HG03469 (cell line): ENCODE results near the gene ZFP36L1.
"Not testable (repeated sequence)": the region's sequence is repeated elsewhere in the genome, so short reads cannot be mapped to it uniquely, and the experiment has no call there.

ENCODE experiments used
- ATAC-seq: cut with Tn5 transposase; IDR thresholded peaks from one replicate; pipeline ENCODE4 v1.9.1; 2021; ENCODE audit warnings: mild to moderate bottlenecking, moderate library complexity, moderate number of reproducible peaks; ENCODE audit not compliant: unreplicated experiment

The ZFP36L1 gene

DNA sequence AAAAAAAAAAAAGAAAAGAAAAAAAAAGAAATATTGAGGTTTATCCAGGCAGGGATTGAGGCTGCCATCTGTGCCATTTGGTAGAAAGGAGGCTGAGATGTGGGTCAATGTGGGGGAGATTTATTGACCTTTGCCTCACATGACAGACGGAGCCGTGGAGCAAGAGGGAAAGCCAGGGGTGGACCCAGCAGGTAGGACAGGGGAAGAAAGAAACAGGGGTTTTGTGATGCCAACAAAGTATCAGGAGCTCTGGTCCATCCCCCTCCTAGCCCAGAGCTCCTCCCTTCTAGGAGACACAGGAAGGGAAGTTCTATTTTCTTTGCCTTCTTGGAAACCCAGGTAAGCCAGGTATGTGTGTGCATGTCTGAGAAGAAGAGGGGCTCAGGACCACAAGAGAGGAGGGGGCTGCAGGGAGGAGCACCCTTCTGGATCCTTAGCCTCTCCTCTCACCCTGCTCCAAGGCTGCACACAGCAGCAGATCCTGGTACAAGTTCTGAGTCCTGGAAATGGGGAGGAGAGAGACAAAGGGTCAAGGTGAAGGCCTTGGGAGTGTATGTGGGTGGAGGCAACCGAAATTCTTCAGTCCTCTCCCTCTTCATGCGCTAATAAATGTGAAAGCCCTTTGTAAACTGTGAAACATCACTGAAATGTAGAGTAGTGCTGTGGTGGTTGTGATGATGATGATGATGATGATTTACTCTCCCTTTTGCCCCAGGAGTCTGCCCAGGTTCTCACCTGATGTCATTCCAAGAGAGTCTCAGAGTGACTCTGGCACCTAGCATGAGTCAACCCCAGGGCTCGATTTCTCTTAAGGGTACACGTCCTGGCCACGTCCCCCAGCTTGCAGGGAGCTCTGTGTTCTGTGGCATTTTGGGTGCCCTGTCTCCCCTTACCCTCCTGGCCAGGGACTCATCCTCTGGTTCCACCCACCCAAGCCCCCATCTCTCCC, 26.3 kb downstream of the ZFP36L1 start:
- ATAC-seq: no peak

DNA sequence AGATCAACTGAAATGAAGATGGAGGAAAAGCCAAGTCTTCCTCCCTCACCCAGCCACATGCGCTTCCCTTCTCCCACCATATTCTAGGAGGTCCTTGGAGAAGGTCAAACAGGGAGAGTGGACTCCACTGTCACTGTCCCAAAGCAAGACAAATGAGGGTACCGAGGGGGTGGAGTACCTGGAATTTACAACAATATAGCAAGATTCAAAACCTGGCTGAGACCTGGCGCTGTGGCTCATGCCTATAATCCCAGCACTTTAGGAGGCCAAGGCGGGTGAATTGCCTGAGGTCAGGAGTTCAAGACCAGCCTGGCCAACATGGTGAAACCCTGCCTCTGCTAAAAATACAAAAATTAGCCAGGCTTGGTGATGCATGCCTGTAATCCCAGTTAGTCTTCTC, 29.0 kb downstream of the ZFP36L1 start:
- ATAC-seq: not testable (repeated sequence)

DNA sequence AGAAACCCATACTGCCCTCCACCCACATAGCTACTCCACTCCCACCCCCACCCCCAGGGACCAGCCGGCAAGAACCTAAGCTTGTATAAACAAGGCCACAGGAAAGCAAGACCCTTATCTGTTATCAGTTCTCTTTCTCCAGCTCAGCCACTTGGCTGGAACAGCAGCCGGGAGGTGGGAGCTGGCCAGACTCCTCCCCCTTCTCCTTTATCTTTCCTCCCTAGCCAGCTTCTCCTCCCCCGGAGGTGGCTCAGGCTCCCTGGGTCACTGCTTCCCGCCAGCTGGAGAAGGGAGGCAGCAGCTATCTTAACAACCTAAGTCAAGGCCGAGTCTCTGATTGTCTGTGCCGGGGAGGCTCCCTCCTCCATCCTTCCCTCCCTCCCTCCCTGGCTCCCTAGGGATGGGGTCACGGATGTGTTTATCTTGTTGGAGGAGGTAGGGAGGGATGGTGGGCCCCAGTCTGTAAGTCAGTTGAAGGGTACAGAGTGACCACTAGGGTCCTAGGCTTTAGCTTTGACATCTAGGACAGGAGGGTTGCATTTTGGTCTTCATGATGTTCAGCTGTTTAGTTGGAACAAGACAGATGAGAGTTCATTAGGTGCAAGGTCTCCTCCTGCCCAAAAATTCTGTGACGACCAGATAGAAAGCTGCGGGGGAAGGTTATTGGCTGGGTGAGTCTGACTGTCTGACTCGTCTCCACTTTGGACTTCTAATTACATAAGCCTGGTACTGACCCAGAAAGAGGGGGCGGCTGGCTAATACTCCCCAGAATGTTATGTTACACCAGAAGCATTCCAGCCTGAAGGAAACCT, 29.7 kb downstream of the ZFP36L1 start:
- no peak for ATAC-seq

DNA sequence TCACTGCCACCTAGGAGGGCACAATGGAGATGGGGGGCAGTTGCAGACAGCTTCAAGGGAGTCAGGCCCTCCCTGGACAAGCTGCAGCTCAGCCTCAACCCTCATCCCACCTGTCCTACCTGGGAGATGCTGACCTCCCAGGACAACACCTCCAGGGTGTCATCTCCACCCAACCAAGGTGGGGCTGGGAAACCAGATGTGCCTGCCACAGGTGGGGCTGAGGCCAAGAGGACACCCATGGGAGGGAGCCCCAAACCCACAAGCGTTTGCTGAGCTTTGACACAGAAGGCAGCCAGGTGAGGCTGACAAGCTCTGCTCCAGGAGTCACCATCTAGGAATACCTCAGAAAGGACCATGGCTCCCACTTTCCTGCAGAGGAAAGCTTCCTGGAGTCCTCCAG, 31.5 kb downstream of the ZFP36L1 start:
- no peak for ATAC-seq

DNA sequence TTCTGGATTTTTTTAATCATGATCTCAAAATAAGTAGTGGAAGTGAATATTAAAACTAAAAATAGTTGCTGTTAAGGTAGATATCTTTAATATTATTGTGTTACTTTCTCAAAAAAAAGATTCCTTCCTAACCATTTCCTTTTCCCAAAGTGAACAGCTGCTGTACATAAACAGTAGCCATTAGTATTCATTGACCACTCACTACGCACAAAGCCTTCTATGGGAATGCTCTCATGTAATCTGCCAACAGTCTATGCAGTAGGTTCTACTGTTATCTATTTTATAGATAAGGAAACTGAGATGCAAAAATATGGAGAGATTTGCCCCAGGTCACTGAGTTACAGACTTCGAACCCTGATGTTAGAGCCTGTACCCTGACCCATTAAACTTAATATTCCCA, 32.1 kb downstream of the ZFP36L1 start:
- ATAC-seq: no peak

DNA sequence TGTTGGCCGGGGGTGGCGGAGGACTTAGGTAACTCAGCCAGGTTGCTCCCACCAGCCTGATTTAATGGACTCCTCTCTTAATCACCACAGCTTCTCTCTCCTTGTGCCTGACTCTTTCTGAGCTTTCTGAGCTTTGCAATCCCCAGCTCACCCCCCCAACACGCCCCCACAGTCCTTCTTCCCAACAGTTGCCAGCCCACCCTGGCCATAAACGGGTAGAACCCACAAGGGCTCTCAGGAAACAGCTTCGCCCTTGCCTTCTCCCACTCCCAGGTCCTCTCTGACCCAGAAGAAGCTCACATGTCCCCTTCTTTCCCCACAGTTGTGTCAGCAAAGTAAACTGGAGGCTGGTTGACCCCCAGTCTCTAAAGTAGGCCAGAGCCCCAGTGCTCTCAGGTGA, 32.9 kb downstream of the ZFP36L1 start:
- ATAC-seq: no peak

DNA sequence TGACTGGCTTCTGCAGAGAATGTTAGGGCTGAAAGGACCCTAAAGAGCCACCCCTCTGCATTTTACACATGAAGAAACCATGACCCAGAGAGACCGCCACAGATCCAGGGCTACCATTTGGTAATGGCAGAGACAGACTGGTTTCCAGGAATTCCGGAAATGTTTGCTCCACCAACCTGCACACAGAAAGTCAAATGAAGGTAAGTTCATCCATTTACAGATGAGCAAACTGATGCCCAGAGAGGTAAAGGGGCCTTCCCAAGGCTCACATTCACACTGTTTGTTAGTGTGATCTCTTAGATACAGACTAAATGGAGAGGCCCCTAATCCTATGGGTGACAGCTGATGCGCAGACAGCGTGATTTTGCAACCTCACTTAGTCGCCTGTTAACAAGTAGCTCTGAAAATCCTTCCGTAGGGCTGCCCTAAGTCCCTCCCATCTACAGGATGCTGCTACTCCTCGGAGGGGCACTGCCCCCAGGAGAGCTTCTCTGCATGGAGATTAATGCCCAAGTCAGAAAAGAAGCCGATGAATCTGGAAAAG, 33.8 kb downstream of the ZFP36L1 start:
- ATAC-seq: no peak

DNA sequence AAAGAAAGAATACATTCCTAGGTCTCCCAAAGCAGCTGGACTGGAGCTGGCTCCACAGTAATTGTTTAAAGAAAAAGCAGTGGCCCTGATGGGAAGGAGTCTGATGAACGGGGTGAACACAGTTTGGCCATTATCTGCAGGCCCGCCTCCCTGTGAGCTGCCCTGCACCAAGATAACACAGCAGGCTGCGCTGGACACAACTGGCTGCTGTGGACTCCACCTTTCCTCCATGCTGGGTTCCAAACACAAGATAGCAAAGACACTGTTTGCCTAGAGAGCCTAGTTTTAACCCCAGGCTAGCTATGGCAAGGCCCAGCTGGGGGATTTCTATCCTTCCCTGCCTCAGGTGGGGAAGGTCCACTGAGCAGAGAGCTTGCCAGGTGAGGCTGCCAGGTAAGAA, 34.6 kb downstream of the ZFP36L1 start:
- no peak for ATAC-seq

DNA sequence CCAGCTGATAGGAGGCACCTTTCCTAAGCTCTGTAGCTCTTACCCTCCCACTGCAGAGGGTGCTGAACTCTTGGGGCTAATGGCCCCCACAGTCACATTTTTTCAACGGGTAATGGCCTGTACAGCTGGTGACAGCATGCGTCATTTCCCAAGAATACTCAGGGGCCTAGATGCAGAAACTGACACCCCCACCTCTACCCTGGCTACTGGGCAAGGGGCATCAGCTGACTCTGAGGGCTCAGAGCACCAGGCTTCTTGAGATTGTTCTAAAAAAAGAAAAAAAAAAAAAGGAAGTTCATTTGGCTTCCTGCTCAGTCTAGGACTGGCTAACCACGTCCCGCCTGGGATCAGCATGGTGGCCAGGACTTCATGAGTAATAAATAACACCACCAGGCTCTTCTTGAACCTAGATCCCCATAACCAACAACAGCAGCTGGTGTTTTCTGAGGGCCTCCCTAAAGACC, 35.2 kb downstream of the ZFP36L1 start:
- no peak for ATAC-seq

DNA sequence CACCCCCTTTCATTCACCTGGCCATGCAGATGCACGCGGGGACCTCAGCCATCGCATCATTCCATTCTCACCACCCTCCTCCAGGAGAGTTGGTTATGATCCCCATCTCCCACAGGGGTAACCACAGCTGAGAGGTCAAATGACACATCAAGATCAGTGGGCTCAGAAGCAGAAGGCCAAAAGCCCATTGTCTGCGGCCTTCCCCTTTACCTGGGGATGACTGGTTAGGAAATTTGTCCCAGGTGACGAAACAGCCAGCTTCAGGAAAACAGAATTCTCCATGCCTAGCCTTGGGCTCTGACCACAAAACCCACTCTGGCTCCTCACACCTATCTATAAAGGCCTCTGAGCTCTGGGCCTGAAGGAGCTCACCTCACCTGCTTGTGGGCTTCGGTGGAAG, 36.1 kb downstream of the ZFP36L1 start:
- no peak for ATAC-seq

DNA sequence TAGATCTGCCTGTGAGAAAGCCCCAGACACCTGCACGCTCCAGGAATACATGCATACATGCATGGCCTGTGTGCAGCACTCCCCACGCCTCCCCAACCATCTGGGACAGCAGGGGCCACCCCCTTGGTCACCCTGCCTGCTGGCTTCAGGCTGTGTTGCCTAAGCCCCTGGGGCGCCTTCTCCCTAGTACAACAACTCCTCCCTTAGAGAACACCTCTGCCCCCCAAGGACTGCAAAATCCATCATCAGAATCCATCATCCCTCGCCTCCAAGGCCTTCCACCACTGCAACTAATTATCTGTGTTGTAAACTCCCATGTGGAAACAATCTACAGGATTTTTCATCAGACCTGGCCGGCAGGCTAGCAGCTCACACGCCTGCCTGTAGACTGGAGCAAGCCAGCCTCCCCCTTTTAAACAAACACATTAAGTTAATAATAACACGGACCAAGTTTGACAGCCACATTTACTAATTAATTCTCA, 36.8 kb downstream of the ZFP36L1 start:
- ATAC-seq: no peak

DNA sequence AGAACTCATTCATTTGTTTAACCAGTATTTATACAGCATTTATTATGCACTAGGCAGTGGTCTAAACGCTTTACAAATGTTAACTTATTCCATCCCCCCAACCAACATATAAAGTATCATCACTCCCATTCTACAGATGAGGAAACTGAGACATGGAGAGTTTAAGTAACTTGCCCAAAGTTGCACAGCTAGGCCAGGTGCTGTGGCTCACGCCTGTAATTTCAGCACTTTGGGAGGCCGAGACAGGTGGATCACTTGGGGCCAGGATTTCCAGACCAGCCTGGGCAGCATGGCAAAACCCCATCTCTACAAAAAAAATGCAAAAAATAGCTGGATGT, 37.9 kb downstream of the ZFP36L1 start:
- ATAC-seq: no peak

DNA sequence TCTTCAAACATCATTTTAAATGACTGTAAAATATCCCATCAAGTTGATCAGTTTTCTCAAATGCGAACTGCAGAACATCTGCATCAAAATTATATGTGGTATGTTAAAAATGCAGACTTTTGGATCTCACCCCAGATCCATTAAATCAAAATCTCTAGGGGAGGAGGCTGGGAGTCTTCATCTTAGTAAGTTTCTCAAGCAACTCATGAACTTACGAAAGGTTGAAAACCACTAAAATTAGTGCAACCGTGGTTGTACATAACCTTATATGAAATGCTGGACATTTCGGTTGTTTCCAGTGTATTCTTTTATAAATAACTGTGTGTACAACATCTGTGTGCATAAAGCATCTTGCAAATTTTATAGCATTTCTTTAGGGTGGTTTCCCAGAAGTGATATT, 39.2 kb downstream of the ZFP36L1 start:
- no peak for ATAC-seq

DNA sequence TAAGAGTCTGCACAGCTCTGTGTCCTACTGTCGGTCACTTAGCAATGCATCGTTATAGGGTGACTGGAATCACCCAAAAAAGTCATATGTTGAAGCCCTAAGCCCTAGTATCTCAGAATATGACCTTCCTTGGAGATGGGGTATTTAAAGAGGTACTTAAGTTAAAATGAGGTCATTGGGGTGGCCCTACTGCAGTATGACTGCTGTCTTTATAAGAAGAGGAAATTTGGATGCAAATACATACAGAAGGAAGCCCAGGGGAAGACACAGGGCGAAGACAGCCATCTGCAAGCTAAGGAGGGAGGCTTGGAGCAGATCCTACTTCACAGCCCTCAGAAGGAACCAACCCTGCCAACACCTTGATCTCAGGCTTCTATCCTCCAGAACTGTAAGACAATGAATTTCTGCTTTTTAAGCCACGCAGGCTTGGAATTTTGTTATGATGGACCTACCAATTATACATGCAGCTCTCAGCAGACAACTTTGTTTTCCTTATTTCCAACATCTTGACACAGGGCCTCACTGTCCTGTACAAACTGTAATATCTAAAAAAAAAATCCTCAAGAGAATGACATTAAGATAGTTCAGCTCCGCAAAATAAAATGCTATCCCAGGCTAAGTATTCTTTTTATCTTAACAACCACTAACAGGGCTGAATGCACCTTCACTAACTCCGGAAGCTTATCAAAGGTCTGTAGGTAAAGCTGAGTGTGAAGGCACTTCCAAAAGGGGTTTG, 40.4 kb downstream of the ZFP36L1 start:
- ATAC-seq: no peak

DNA sequence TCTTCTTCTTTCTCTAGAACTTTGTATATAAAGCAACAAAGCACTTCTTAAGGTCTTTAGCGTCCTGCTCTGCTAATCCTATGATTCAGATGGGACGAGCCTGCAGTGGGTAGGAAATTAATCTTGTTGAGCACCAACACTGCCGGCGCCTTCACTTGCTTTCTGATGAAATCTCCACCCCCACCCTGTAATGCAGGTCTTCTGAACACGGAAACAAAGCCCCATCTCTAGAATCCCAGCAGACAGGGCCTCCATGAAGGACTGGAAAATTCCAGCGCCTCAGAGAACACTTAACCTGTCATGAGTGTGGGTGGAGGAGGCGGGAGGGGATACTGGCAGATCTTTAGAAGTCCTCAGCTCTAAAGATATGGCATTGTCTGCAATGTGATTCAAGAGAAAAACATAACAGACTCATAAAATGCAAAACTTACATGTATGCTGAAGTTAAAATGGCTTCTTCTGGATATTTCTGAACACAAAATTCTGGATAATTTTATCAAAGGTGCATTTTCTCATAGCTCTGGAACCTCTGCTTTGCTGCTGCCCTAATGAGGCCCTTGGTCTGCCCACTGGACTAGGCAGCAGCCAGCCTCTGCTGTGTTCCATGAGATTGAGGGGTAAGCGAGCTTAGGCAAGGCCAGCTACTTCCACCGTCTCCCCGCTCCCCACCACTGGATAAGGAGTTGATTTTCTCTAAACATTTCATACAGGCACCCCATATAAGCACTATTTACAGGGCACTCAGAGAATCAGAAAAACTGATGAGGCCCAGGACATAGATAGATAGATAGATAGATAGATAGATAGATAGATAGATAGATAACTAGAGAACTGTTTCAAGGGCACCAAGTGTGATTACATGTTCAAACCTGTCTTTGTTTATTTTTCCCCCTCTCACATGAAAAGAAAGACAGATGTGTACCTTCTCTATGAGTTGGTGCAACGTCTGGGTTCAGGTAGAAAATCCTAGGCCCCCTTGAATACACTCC, 43.1 kb downstream of the ZFP36L1 start:
- ATAC-seq: no peak

DNA sequence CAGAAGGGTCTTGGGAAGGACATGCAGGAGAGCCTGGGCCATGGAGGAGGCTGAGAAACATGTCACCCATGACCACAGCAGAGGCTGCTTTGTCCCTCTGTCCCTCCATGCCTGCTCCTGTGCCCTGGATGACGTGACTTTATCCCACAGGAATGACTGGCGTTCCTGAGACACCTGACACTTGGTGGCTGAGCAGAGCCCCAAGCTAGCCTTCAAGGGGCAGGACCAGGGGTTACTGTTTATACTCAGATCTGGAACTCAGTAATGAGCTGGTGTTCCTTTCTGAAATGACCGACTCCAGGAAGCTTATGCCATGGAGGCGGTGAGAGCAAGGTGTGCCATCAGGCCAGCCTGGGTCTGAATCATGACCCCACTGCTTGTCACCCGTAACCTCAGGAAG, 44.2 kb downstream of the ZFP36L1 start:
- no peak for ATAC-seq

DNA sequence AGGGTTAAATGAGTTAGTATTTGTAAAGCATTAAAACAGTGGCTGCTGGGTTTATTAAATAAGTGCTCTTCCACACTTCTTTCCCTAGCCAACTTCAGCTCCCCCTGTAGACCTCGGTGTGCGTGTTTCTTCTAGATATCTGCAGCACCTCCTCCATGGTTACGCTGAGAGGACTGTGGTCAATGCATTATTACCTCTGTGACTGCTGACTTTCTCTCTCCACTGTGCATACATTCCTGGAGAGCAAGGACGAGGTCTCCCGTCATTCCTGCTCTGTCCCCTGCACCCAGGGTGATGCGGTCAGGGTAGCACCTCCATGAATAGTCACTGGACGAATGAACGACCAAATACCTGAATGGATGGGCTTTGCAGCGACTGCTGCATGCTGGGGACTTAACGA, 44.6 kb downstream of the ZFP36L1 start:
- no peak for ATAC-seq

DNA sequence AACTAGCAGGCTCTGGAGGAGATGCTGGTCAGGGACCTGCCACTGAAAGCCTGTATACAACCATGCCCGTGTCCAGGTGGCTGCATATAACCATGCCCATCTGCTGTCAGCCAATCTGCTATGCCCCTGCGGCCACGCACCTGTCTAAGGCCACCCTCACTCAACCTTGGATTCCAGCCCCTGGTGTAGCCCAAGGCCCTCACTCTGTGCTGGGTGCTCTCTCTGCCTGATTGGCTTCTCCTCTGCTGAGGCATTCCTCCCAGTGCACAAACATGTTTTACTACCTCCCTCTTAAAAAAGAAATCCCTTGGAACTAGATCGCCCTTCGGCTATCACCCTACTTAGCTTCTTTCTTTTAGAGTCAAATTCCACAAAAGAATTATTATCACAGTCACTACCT, 45.5 kb downstream of the ZFP36L1 start:
- no peak for ATAC-seq

DNA sequence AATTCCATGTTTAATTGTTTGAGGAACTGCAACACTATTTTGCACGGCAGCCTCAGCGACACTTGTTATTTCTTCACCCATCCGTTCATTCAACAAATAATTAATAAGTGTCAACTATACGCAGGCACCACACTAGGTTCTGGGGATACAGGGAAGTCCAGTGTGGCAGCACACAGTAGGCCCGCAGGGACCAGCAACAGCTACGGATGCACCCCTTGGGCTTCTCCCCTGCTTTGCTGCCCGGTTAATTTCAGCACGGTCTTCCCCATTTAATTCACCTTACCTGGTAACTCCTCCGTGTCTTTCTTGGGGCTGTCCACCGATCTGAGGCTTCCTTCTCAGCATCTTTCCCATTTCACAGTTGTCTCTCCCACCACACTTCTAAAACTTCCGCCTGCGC, 48.3 kb downstream of the ZFP36L1 start:
- ATAC-seq: no peak
